ENCODE measurements around the gene XRCC5.

DNA sequence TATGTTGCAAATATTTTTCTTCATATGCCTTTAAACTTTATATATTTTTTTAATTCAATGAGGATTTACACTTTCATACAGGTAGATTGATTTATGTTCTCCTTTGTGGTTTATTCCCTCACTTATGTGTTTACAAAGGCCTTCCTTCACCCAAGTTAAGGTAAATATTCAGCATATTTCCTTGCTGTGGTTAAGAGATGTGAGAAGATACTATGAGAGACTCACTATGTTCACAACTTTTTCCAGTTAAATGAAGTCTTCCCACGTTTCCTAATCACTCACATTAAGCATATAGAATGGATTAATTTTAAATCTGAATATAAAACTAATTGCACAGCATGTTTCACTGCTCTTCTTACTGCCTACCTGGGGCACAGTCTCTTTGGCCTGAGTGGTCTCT, 28.1 kb upstream of the XRCC5 start:
- TF ChIP-seq EZH2 (IDR thresholded peaks at IDR 0.05; ENCODE audit: borderline replicate concordance, low read depth, low read length, severe bottlenecking), result no peak
- TF ChIP-seq, protein P1, sequence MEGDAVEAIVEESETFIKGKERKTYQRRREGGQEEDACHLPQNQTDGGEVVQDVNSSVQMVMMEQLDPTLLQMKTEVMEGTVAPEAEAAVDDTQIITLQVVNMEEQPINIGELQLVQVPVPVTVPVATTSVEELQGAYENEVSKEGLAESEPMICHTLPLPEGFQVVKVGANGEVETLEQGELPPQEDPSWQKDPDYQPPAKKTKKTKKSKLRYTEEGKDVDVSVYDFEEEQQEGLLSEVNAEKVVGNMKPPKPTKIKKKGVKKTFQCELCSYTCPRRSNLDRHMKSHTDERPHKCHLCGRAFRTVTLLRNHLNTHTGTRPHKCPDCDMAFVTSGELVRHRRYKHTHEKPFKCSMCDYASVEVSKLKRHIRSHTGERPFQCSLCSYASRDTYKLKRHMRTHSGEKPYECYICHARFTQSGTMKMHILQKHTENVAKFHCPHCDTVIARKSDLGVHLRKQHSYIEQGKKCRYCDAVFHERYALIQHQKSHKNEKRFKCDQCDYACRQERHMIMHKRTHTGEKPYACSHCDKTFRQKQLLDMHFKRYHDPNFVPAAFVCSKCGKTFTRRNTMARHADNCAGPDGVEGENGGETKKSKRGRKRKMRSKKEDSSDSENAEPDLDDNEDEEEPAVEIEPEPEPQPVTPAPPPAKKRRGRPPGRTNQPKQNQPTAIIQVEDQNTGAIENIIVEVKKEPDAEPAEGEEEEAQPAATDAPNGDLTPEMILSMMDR (IDR thresholded peaks at IDR 0.05; ENCODE audit: extremely low read depth in 1 of 2, insufficient read depth in 1 of 2, low read depth in 1 of 2, low read length in 2 of 2), result no peak
- no peak for TF ChIP-seq POLR2A (IDR thresholded peaks at IDR 0.05; ENCODE audit: low read depth, low read length)

Measured in endothelial cell of umbilical vein (primary cell).